ENCODE measurements around the gene DOK6. TPM values are rescaled to one million over a fixed set of nuclear protein-coding genes. Genes with fewer than 3 reads are reported as not detected.

DOK6 gene
- total and polyA plus RNA-seq, 9 of the 15 experiments (the other 6 are each of a cell fraction or from before 2014, with no cell fraction given), result not detected

DNA sequence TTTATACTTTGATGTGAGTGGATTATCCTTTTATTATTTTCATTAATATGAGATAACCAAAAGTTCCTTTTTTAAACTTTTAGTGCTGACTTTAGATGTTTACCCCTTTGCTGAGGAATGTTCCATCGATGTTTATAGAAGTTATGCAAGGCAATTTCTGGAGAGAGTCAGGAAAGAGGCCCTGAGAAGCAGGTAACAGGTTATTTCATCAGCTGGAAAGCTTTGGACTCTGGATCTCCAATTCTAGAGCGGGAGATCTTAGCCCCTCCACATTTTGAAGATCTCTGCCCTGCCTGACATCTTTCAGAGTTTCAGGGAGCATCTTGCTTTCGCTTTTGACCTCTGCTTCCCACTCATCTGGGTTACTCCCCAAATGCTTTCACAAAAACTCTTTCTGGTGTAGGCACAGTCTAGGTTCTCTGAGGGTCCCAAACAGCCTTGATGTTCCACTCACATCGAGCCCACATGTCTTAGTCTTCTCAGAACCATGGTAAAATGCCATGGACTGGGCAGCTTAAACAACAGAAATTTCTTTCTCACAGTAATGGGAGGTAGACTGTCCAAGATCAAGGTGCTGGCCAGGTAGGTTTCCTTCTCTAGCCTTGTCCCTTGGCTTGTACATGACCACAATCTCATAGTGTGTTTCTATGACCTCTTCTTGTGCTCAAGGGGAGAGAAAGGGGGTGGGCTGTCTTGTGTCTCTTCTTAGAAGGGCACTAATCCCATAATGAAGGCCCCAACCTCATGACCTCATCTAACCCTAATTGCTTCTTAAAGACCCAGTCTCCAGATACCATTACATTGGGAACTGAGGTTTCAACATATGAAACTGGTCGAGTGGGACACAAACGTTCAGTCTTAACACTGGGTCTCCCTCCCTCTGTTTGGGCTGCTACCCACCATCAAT is 87.1 kb downstream of the DOK6 start:
- H3K9me1 ChIP-seq (ENCODE audit: control insufficient read depth, insufficient read depth, low read length), result no peaks in the 10 kb centered on the region
- CTCF ChIA-PET (ENCODE audit: low intra/inter-chr PET ratio), result no interaction called here
- no TSS peak for BruUV-seq (replicated peaks)

More for the DNA sequence above, 87.1 kb downstream of the DOK6 start:
- 0% methylated on average over 6 of the region's 6 CpGs for WGBS (ENCODE audit: insufficient coverage, low coverage, missing lambda C conversion rate)
- ATAC-seq, result no peak
- H3K36me3 ChIP-seq (ENCODE audit: control insufficient read depth, insufficient read depth, low read length), result no peaks in the 10 kb centered on the region
- no peaks in the 10 kb centered on the region for H3K27me3 ChIP-seq (ENCODE audit: control insufficient read depth in 2 of 2, insufficient read depth in 2 of 2, low read length in 2 of 2)
- no peak overlapping the region for H3K4me2 ChIP-seq (ENCODE audit: insufficient read depth, low read length)
- POLR2A ChIA-PET, result no interaction called here
- no peaks in the 10 kb centered on the region for H4K20me1 ChIP-seq (replicated peaks; ENCODE audit: control insufficient read depth, insufficient read depth, low read length)
- intact Hi-C loops (cut with micrococcal nuclease), result no loop called here
- in situ Hi-C loops (cut with MboI), result no loop called here
- DNase-seq (ENCODE audit: extremely low read depth in 1 of 4, low spot score in 3 of 4), result no peak
- H3K79me2 ChIP-seq (ENCODE audit: control insufficient read depth, insufficient read depth, low read length), result no peaks in the 10 kb centered on the region
- no peak overlapping the region for H3K9ac ChIP-seq (ENCODE audit: insufficient read depth in 1 of 2, low read depth in 2 of 2, low read length in 2 of 2)
- H3K9me3 ChIP-seq (replicated peaks; ENCODE audit: control insufficient read depth, insufficient read depth, low read depth, low read length), result no peaks in the 10 kb centered on the region
- H2AFZ ChIP-seq (ENCODE audit: low read depth, low read length), result no peak overlapping the region
- H3K4me3 ChIP-seq, result no peak overlapping the region
- no peaks in the 10 kb centered on the region for H3K4me1 ChIP-seq (replicated peaks in 1 of 2; ENCODE audit: control insufficient read depth in 2 of 2, insufficient read depth in 2 of 2, low read length in 2 of 2)
- TF ChIP-seq, protein P1, sequence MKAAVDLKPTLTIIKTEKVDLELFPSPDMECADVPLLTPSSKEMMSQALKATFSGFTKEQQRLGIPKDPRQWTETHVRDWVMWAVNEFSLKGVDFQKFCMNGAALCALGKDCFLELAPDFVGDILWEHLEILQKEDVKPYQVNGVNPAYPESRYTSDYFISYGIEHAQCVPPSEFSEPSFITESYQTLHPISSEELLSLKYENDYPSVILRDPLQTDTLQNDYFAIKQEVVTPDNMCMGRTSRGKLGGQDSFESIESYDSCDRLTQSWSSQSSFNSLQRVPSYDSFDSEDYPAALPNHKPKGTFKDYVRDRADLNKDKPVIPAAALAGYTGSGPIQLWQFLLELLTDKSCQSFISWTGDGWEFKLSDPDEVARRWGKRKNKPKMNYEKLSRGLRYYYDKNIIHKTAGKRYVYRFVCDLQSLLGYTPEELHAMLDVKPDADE (conservative IDR thresholded peaks at IDR 0.05; ENCODE audit: control insufficient read depth, low read depth, low read length), result no peak
- TF ChIP-seq HBP1 (CRISPR knock-in tag; IDR thresholded peaks at IDR 0.05), result no peak
- TF ChIP-seq MTF1 (CRISPR knock-in tag; IDR thresholded peaks at IDR 0.05; ENCODE audit: borderline replicate concordance), result no peak
- TF ChIP-seq ZBTB43 (CRISPR knock-in tag; IDR thresholded peaks at IDR 0.05), result no peak
- TF ChIP-seq ZBTB12 (CRISPR knock-in tag; IDR thresholded peaks at IDR 0.05), result no peak
- TF ChIP-seq ZNF589 (CRISPR knock-in tag; IDR thresholded peaks at IDR 0.05; ENCODE audit: low read depth), result no peak
- no peak for TF ChIP-seq SMARCA5 (IDR thresholded peaks at IDR 0.05)
- no peak for TF ChIP-seq DPF2 (IDR thresholded peaks at IDR 0.05)
- H3K27ac ChIP-seq (ENCODE audit: extremely low read depth, low read depth, low read length), result no peak overlapping the region
- FAIRE-seq, result no peak
